NCI-H1105 (cell line): ENCODE measurements around the gene LCE3E.

ENCODE experiments used
- DNase-seq: peaks from one replicate; lab custom pipeline; 2025; lab: John Stamatoyannopoulos, UW

Gene LCE3E

GRCh38 chr1:152516082-152516481 is 50.5 kb downstream of the LCE3E start:
- no peak for DNase-seq
